Parathyroid adenoma (tissue), 2 donors: ENCODE results near the gene IVD.
A peak's percentile ranks its signal among the peaks of the same experiment; 100 is the strongest.

ENCODE experiments used
- H2AFZ ChIP-seq: fragments of 300-600 bp; sonication (generic); one replicate; pipeline ENCODE4 v1.7.0; 2017; ENCODE audit warnings: antibody characterized with exemption, mild to moderate bottlenecking
- H3K27ac ChIP-seq: fragments of 300-600 bp; sonication (generic); one replicate; pipeline ENCODE4 v1.7.0; 2017
- H3K27me3 ChIP-seq: fragments of 300-600 bp; sonication (generic); one replicate; pipeline ENCODE4 v1.7.0; 2017; ENCODE audit warnings: low read length; ENCODE audit not compliant: control insufficient read depth, insufficient read depth
- H3K36me3 ChIP-seq: fragments of 300-600 bp; sonication (generic); one replicate; pipeline ENCODE4 v1.7.0; 2017; ENCODE audit warnings: low read length; ENCODE audit not compliant: control insufficient read depth, insufficient read depth
- H3K4me1 ChIP-seq: fragments of 300-600 bp; sonication (generic); one replicate; pipeline ENCODE4 v1.7.0; 2017; ENCODE audit warnings: control low read depth
- H3K4me2 ChIP-seq: fragments of 300-600 bp; sonication (generic); one replicate; pipeline ENCODE4 v1.7.0; 2017; ENCODE audit warnings: low read length
- H3K4me3 ChIP-seq: fragments of 300-600 bp; sonication (generic); one replicate; pipeline ENCODE4 v1.7.0; 2017; ENCODE audit warnings: low read depth, low read length
- H3K79me2 ChIP-seq: fragments of 300-600 bp; sonication (generic); one replicate; pipeline ENCODE4 v1.7.0; 2017; ENCODE audit warnings: control low read depth
- H3K9ac ChIP-seq: fragments of 300-600 bp; sonication (generic); one replicate; pipeline ENCODE4 v1.7.0; 2017; ENCODE audit warnings: mild to moderate bottlenecking
- H3K9me3 ChIP-seq: fragments of 300-600 bp; sonication (generic); one replicate; pipeline ENCODE4 v1.7.0; 2017; ENCODE audit warnings: low read length; ENCODE audit not compliant: control insufficient read depth
- CTCF ChIP-seq: fragments of 300-600 bp; sonication (generic); IDR thresholded peaks from one replicate; pipeline ENCODE4 v1.7.0; 2017; ENCODE audit warnings: antibody characterized with exemption, mild to moderate bottlenecking
- donor health status: primary hyperparathyroidism.

The IVD gene

GRCh38 chr15:40405501-40406381, at the start of gene IVD:
IVD (plus strand) TSS chr15:40405795; CDS start chr15:40405828, 33 bp downstream.
- H3K79me2 ChIP-seq = no peaks in the 10 kb centered on the region
- peak within 1 kb of the TSS; percentile 76 for H3K4me3 ChIP-seq
- no peaks in the 10 kb centered on the region for H3K9me3 ChIP-seq
- H2AFZ ChIP-seq = peak within 1 kb of the TSS; percentile 87
- no peak for TF ChIP-seq CTCF
- no peaks in the 10 kb centered on the region for H3K4me1 ChIP-seq
- H3K36me3 ChIP-seq = no peaks in the 10 kb centered on the region
- peak within 1 kb of the TSS; percentile 96 for H3K4me2 ChIP-seq
- no peak within 1 kb of the TSS for H3K9ac ChIP-seq
- H3K27ac ChIP-seq = peak within 1 kb of the TSS; percentile 67
- no peaks in the 10 kb centered on the region for H3K27me3 ChIP-seq

- no peak for TF ChIP-seq CTCF
- H3K9ac ChIP-seq = no peak overlapping the region
- H3K27ac ChIP-seq = no peak overlapping the region
These were observed 49.5 kb upstream of the IVD start for GRCh38 chr15:40355976-40356585.

GRCh38 chr15:40357246-40357645, 48.3 kb upstream of the IVD start:
- H3K4me3 ChIP-seq = no peak overlapping the region

More at GRCh38 chr15:40355976-40356585, 49.5 kb upstream of the IVD start:
- Histone ChIP-seq H3K9me3 (no peaks in the 10 kb centered on the region), H3K4me1 (peaks cover 10% of the 10 kb centered on the region), H3K4me3 (no peak overlapping the region), H3K27me3 (no peaks in the 10 kb centered on the region), H2AFZ (no peak overlapping the region), H3K79me2 (no peaks in the 10 kb centered on the region), H3K4me2 (no peak overlapping the region), H3K36me3 (no peaks in the 10 kb centered on the region)

GRCh38 chr15:40357723-40358470, 47.7 kb upstream of the IVD start, which contains the start of gene DISP2:
DISP2 (plus strand) TSS chr15:40358219; CDS start chr15:40358322, 103 bp downstream.
- Histone ChIP-seq H3K9me3 (no peaks in the 10 kb centered on the region), H3K27me3 (no peaks in the 10 kb centered on the region), H3K27ac (no peak within 1 kb of the TSS), H3K4me2 (peak within 1 kb of the TSS; percentile 54), H3K79me2 (no peaks in the 10 kb centered on the region), H3K4me1 (peaks cover 10% of the 10 kb centered on the region), H3K4me3 (peak within 1 kb of the TSS; percentile 31), H3K36me3 (no peaks in the 10 kb centered on the region), H3K9ac (no peak within 1 kb of the TSS), H2AFZ (peak within 1 kb of the TSS; percentile 81)
- no peak for TF ChIP-seq CTCF

More at GRCh38 chr15:40357246-40357645, 48.3 kb upstream of the IVD start:
- peaks cover 10% of the 10 kb centered on the region for H3K4me1 ChIP-seq
- TF ChIP-seq CTCF = no peak
- no peaks in the 10 kb centered on the region for H3K9me3 ChIP-seq
- no peaks in the 10 kb centered on the region for H3K79me2 ChIP-seq
- no peaks in the 10 kb centered on the region for H3K27me3 ChIP-seq
- H2AFZ ChIP-seq = peak overlapping the region; percentile 65
- H3K9ac ChIP-seq = no peak overlapping the region
- no peak overlapping the region for H3K27ac ChIP-seq
- no peak overlapping the region for H3K4me2 ChIP-seq
- no peaks in the 10 kb centered on the region for H3K36me3 ChIP-seq
